ENCODE data around the gene SCN4A.
"Not testable (repeated sequence)": the region's sequence is repeated elsewhere in the genome, so short reads cannot be mapped to it uniquely, and the experiment has no call there.

The SCN4A gene

GRCh38 chr17:64009571-64010402 is 37.1 kb upstream of the SCN4A start:
- no peaks in the 10 kb centered on the region for H3K36me3 ChIP-seq (ENCODE audit: insufficient read depth, insufficient read length, low read length)
- no peak for TF ChIP-seq SUZ12 (IDR thresholded peaks at IDR 0.05; ENCODE audit: extremely low read depth, insufficient read depth, insufficient read length)
- no peak for TF ChIP-seq YY1 (IDR thresholded peaks at IDR 0.05; ENCODE audit: insufficient read depth, insufficient read length)
- no peak for TF ChIP-seq ZNF274 (IDR thresholded peaks at IDR 0.05; ENCODE audit: low read depth, low read length)
- H3K4me1 ChIP-seq (ENCODE audit: insufficient read depth, insufficient read length), result peaks cover 10% of the 10 kb centered on the region
- H3K4me3 ChIP-seq (ENCODE audit: insufficient read length, low read depth), result no peak overlapping the region
- H3K9ac ChIP-seq (ENCODE audit: insufficient read length, low read depth), result no peak overlapping the region
- DNase-seq (ENCODE audit: low read depth, low spot score), result no peak
- no peaks in the 10 kb centered on the region for H3K9me3 ChIP-seq (ENCODE audit: insufficient read depth, low read length)
- H3K27me3 ChIP-seq (ENCODE audit: insufficient read depth, insufficient read length), result no peaks in the 10 kb centered on the region

GRCh38 chr17:64008830-64009229 is 36.1 kb upstream of the SCN4A start:
- Histone ChIP-seq H3K4me1 (ENCODE audit: insufficient read depth, insufficient read length) (peaks cover 10% of the 10 kb centered on the region), H3K27me3 (ENCODE audit: insufficient read depth, insufficient read length) (no peaks in the 10 kb centered on the region), H3K9ac (ENCODE audit: insufficient read length, low read depth) (no peak overlapping the region), H3K9me3 (ENCODE audit: insufficient read depth, low read length) (no peaks in the 10 kb centered on the region), H3K4me3 (ENCODE audit: insufficient read length, low read depth) (no peak overlapping the region), H3K36me3 (ENCODE audit: insufficient read depth, insufficient read length, low read length) (no peaks in the 10 kb centered on the region)
- DNase-seq (ENCODE audit: low read depth, low spot score), result no peak
- TF ChIP-seq ZNF274 (IDR thresholded peaks at IDR 0.05; ENCODE audit: low read depth, low read length), result no peak
- no peak for TF ChIP-seq SUZ12 (IDR thresholded peaks at IDR 0.05; ENCODE audit: extremely low read depth, insufficient read depth, insufficient read length)
- no peak for TF ChIP-seq YY1 (IDR thresholded peaks at IDR 0.05; ENCODE audit: insufficient read depth, insufficient read length)

GRCh38 chr17:64008346-64008745 is 35.6 kb upstream of the SCN4A start:
- Histone ChIP-seq H3K4me1 (ENCODE audit: insufficient read depth, insufficient read length) (peaks cover 10% of the 10 kb centered on the region), H3K9me3 (ENCODE audit: insufficient read depth, low read length) (no peaks in the 10 kb centered on the region), H3K27me3 (ENCODE audit: insufficient read depth, insufficient read length) (no peaks in the 10 kb centered on the region), H3K36me3 (ENCODE audit: insufficient read depth, insufficient read length, low read length) (no peaks in the 10 kb centered on the region), H3K4me3 (ENCODE audit: insufficient read length, low read depth) (no peak overlapping the region), H3K9ac (ENCODE audit: insufficient read length, low read depth) (no peak overlapping the region)
- TF ChIP-seq ZNF274 (IDR thresholded peaks at IDR 0.05; ENCODE audit: low read depth, low read length) (no peak), SUZ12 (IDR thresholded peaks at IDR 0.05; ENCODE audit: extremely low read depth, insufficient read depth, insufficient read length) (no peak), YY1 (IDR thresholded peaks at IDR 0.05; ENCODE audit: insufficient read depth, insufficient read length) (no peak)
- DNase-seq (ENCODE audit: low read depth, low spot score), result no peak

- DNase-seq (ENCODE audit: low read depth, low spot score), result no peak
- H3K36me3 ChIP-seq (ENCODE audit: insufficient read depth, insufficient read length, low read length), result no peaks in the 10 kb centered on the region
- no peak overlapping the region for H3K9ac ChIP-seq (ENCODE audit: insufficient read length, low read depth)
- H3K9me3 ChIP-seq (ENCODE audit: insufficient read depth, low read length), result no peaks in the 10 kb centered on the region
- H3K27me3 ChIP-seq (ENCODE audit: insufficient read depth, insufficient read length), result no peaks in the 10 kb centered on the region
- TF ChIP-seq ZNF274 (IDR thresholded peaks at IDR 0.05; ENCODE audit: low read depth, low read length) (no peak), SUZ12 (IDR thresholded peaks at IDR 0.05; ENCODE audit: extremely low read depth, insufficient read depth, insufficient read length) (no peak), YY1 (IDR thresholded peaks at IDR 0.05; ENCODE audit: insufficient read depth, insufficient read length) (no peak)
- no peak overlapping the region for H3K4me3 ChIP-seq (ENCODE audit: insufficient read length, low read depth)
- H3K4me1 ChIP-seq (ENCODE audit: insufficient read depth, insufficient read length), result peaks cover 10% of the 10 kb centered on the region
Measured at GRCh38 chr17:64007838-64008282, 35.1 kb upstream of the SCN4A start.

- not testable (repeated sequence) for H3K4me3 ChIP-seq (ENCODE audit: insufficient read length, low read depth); DNase-seq (ENCODE audit: low read depth, low spot score); H3K4me1 ChIP-seq (ENCODE audit: insufficient read depth, insufficient read length); H3K36me3 ChIP-seq (ENCODE audit: insufficient read depth, insufficient read length, low read length); H3K9me3 ChIP-seq (ENCODE audit: insufficient read depth, low read length); H3K27me3 ChIP-seq (ENCODE audit: insufficient read depth, insufficient read length); H3K9ac ChIP-seq (ENCODE audit: insufficient read length, low read depth)
Measured at GRCh38 chr17:64007089-64007837, 34.5 kb upstream of the SCN4A start.

GRCh38 chr17:64006361-64007088 is 33.8 kb upstream of the SCN4A start:
- Histone ChIP-seq H3K9ac (ENCODE audit: insufficient read length, low read depth) (no peak overlapping the region), H3K9me3 (ENCODE audit: insufficient read depth, low read length) (no peaks in the 10 kb centered on the region), H3K4me3 (ENCODE audit: insufficient read length, low read depth) (no peak overlapping the region), H3K4me1 (ENCODE audit: insufficient read depth, insufficient read length) (peaks cover 12% of the 10 kb centered on the region), H3K27me3 (ENCODE audit: insufficient read depth, insufficient read length) (no peaks in the 10 kb centered on the region), H3K36me3 (ENCODE audit: insufficient read depth, insufficient read length, low read length) (no peaks in the 10 kb centered on the region)
- no peak for DNase-seq (ENCODE audit: low read depth, low spot score)
- TF ChIP-seq YY1 (IDR thresholded peaks at IDR 0.05; ENCODE audit: insufficient read depth, insufficient read length) (no peak), ZNF274 (IDR thresholded peaks at IDR 0.05; ENCODE audit: low read depth, low read length) (no peak), SUZ12 (IDR thresholded peaks at IDR 0.05; ENCODE audit: extremely low read depth, insufficient read depth, insufficient read length) (no peak)

- no peaks in the 10 kb centered on the region for H3K36me3 ChIP-seq (ENCODE audit: insufficient read depth, insufficient read length, low read length)
- no peak overlapping the region for H3K4me3 ChIP-seq (ENCODE audit: insufficient read length, low read depth)
- peaks cover 12% of the 10 kb centered on the region for H3K4me1 ChIP-seq (ENCODE audit: insufficient read depth, insufficient read length)
- TF ChIP-seq ZNF274 (IDR thresholded peaks at IDR 0.05; ENCODE audit: low read depth, low read length), result no peak
- no peaks in the 10 kb centered on the region for H3K27me3 ChIP-seq (ENCODE audit: insufficient read depth, insufficient read length)
- DNase-seq (ENCODE audit: low read depth, low spot score), result no peak
- H3K9me3 ChIP-seq (ENCODE audit: insufficient read depth, low read length), result no peaks in the 10 kb centered on the region
- H3K9ac ChIP-seq (ENCODE audit: insufficient read length, low read depth), result no peak overlapping the region
Measured at GRCh38 chr17:64005734-64006167, 33.0 kb upstream of the SCN4A start.
